Natural killer cell treated with Interleukin-12 subunit alpha and Interleukin-12 subunit beta and Interleukin-15 and Interleukin-18, amount 100 ng/mL, for 72 hours (primary cell): Measurements from ENCODE around the gene ZNF892. TPM values are rescaled to one million over a fixed set of nuclear protein-coding genes. Genes with fewer than 3 reads are reported as not detected.
"Not testable (repeated sequence)": the region's sequence is repeated elsewhere in the genome, so short reads cannot be mapped to it uniquely, and the experiment has no call there.

Source experiments
- ATAC-seq, 2 donors: fragments of 150-1000 bp; cut with Tn5 transposase in 1 of 2; sonication (Bioruptor Pico), chemical (Tn5 transposase) in 1 of 2; 2 replicates each; pipeline ENCODE4 v1.10.0; 2021
- DNase-seq: peaks from one replicate; pipeline ENCODE4 v3.0.0; 2022; ENCODE audit warnings: low spot score
- H3K27ac Mint-ChIP-seq, 2 donors: 1 replicate in 1 of 2; 2 replicates in 1 of 2; pipeline ENCODE4 v1.8.0; 2022; ENCODE audit warnings: mixed read lengths in 2 of 2, mild to moderate bottlenecking in 1 of 2, moderate library complexity in 1 of 2
- H3K27me3 Mint-ChIP-seq, 2 donors: 1 replicate in 1 of 2; 2 replicates in 1 of 2; pipeline ENCODE4 v1.8.0; 2022; ENCODE audit warnings: mixed read lengths in 2 of 2
- H3K36me3 Mint-ChIP-seq: one replicate; pipeline ENCODE4 v1.8.0; 2022; ENCODE audit warnings: mixed read lengths
- H3K4me1 Mint-ChIP-seq, 2 donors: 1 replicate in 1 of 2; 2 replicates in 1 of 2; pipeline ENCODE4 v1.8.0; 2022; ENCODE audit warnings: low read depth in 2 of 2, mixed read lengths in 2 of 2, mild to moderate bottlenecking in 1 of 2
- H3K4me3 Mint-ChIP-seq: one replicate; pipeline ENCODE4 v1.8.0; 2022; ENCODE audit warnings: mixed read lengths
- H3K9me3 Mint-ChIP-seq: 2 replicates; pipeline ENCODE4 v1.8.0; 2022; ENCODE audit warnings: mixed read lengths
- total RNA-seq, 2 donors: library from RNA; stranded (reverse); gene quantifications; one replicate each; pipeline ENCODE4 v1.2.3, GENCODE V29; 2022

ZNF892 gene
- total RNA-seq, 2 donors from 2014 or later, result 4.1 to 4.4 TPM

DNA sequence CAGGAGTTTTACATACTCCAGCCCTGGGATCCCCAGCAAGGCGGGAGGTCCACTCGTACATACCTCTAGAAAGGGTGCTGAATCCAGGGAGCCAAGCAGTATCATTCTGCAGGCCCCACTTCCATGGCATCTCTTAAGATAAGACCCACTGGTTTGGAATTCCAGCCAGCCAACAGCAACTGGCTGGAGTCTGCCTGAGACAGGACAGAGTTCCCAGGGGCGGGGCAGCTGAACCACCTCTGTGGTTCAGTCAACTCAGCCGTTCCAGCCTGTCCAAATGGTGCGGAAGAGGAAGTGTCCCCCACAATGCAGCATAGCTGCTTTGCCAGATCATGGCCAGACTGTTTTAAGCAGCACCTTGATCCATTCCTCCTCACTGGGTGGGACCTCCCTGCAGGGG, 33.2 kb downstream of the ZNF892 start:
- H3K4me1 Mint-ChIP-seq, result no peaks in the 10 kb centered on the region
- no peak overlapping the region for H3K27ac Mint-ChIP-seq

DNA sequence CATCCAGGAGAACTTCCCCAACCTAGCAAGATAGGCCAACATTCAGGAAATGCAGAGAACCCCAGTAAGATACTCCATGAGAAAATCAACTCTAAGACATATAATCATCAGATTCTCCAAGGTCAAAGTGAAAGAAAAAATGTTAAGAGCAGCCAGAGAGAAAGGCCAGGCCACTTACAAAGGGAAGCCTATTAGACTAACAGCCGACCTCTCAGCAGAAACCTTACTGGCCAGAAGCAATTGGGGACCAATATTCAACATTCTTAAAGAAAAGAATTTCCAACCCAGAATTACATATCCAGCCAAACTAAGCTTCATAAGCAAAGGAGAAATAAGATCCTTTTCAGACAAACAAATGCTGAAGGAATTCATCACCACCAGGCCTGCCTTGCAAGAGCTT, 34.8 kb downstream of the ZNF892 start:
- H3K27me3 Mint-ChIP-seq, H3K4me3 Mint-ChIP-seq, H3K4me1 Mint-ChIP-seq, ATAC-seq, H3K27ac Mint-ChIP-seq, DNase-seq: not testable (repeated sequence)
- H3K36me3 Mint-ChIP-seq, result peaks cover 39% of the 10 kb centered on the region
- peaks cover 19% of the 10 kb centered on the region for H3K9me3 Mint-ChIP-seq

More for the DNA sequence above, 33.2 kb downstream of the ZNF892 start:
- ATAC-seq (no peak), DNase-seq (no peak)
- peaks cover 0 to 6% of the 10 kb centered on the region in 2 donors for H3K27me3 Mint-ChIP-seq
- peaks cover 32% of the 10 kb centered on the region for H3K36me3 Mint-ChIP-seq
- H3K9me3 Mint-ChIP-seq, result peaks cover 14% of the 10 kb centered on the region
- H3K4me3 Mint-ChIP-seq, result no peak overlapping the region

Other genes starting within 250 kb of the ZNF892 start
- 1 to 10 TPM; 1.2 to 2.2 TPM for gene MAL, start 181.8 kb upstream of the ZNF892 start, total RNA-seq
- 10 to 100 TPM; 61.5 to 76.0 TPM for gene MRPS5, start 85.7 kb upstream of the ZNF892 start, total RNA-seq
- 10 to 100 TPM; 11.0 to 12.1 TPM for gene ZNF514, start 47.7 kb upstream of the ZNF892 start, total RNA-seq
- gene ZNF2, start 41.7 kb upstream of the ZNF892 start, total RNA-seq, result 1 to 10 TPM; 3.4 to 5.4 TPM
- 1 to 10 TPM in 1 of 2 donors, under 1 TPM in 1; 0.95 to 1.1 TPM for gene PROM2, start 66.9 kb downstream of the ZNF892 start, total RNA-seq
- not detected for gene KCNIP3, start 89.8 kb downstream of the ZNF892 start, total RNA-seq
- gene FAHD2A, start 195.2 kb downstream of the ZNF892 start, total RNA-seq, result 10 to 100 TPM; 22.8 to 31.4 TPM